Hepatocyte (in vitro differentiated cells): ENCODE results near the gene GTSE1. TPM values are rescaled to one million over a fixed set of nuclear protein-coding genes. Genes with fewer than 3 reads are reported as not detected.

Experiments used
- DNase-seq: peaks from one replicate; pipeline ENCODE4 v3.0.0-alpha.2; 2016; ENCODE audit warnings: low spot score
- H2AFZ ChIP-seq: fragments of 200-600 bp; sonication (generic); 2 replicates; pipeline ENCODE4 v1.6.0; 2016; ENCODE audit warnings: antibody characterized with exemption, mild to moderate bottlenecking
- H3K27ac ChIP-seq: fragments of 200-600 bp; sonication (generic); 2 replicates; pipeline ENCODE4 v1.5.1; 2016; ENCODE audit warnings: mild to moderate bottlenecking
- H3K27me3 ChIP-seq: fragments of 200-600 bp; sonication (generic); 2 replicates; pipeline ENCODE4 v1.6.1; 2016
- H3K36me3 ChIP-seq: fragments of 200-600 bp; sonication (generic); replicated peaks from 2 replicates; pipeline ENCODE4 v1.5.1; 2016; ENCODE audit warnings: low read depth; ENCODE audit not compliant: insufficient read depth
- H3K4me1 ChIP-seq: fragments of 200-600 bp; sonication (generic); 2 replicates; pipeline ENCODE4 v1.5.1; 2016; ENCODE audit warnings: mild to moderate bottlenecking, moderate library complexity; ENCODE audit not compliant: insufficient read depth
- H3K4me2 ChIP-seq: fragments of 200-600 bp; sonication (generic); 2 replicates; pipeline ENCODE4 v1.6.0; 2016
- H3K4me3 ChIP-seq: fragments of 200-600 bp; sonication (generic); 2 replicates; pipeline ENCODE4 v1.5.1; 2016; ENCODE audit warnings: mild to moderate bottlenecking
- H3K79me2 ChIP-seq: fragments of 200-600 bp; sonication (generic); 2 replicates; pipeline ENCODE4 v1.6.0; 2017; ENCODE audit warnings: mild to moderate bottlenecking
- H3K9me2 ChIP-seq: fragments of 200-600 bp; sonication (generic); replicated peaks from 2 replicates; pipeline ENCODE4 v1.6.0; 2017; ENCODE audit warnings: mild to moderate bottlenecking; ENCODE audit not compliant: insufficient read depth
- H3K9me3 ChIP-seq: fragments of 200-600 bp; sonication (generic); 2 replicates; pipeline ENCODE4 v1.5.1; 2016; ENCODE audit warnings: low read depth, mild to moderate bottlenecking
- H4K20me1 ChIP-seq: fragments of 200-600 bp; sonication (generic); 2 replicates; pipeline ENCODE4 v1.6.0; 2016; ENCODE audit warnings: mild to moderate bottlenecking; ENCODE audit not compliant: insufficient read depth, poor library complexity, severe bottlenecking
- EZH2 ChIP-seq: fragments of 200-600 bp; sonication (generic); IDR thresholded peaks from 2 replicates; pipeline ENCODE4 v1.6.1; 2016; ENCODE audit warnings: antibody characterized with exemption, mild to moderate bottlenecking, borderline replicate concordance
- EZH2phosphoT487 ChIP-seq: fragments of 200-600 bp; sonication (generic); IDR thresholded peaks from one replicate; pipeline ENCODE4 v1.6.1; 2018; ENCODE audit warnings: antibody characterized with exemption, mild to moderate bottlenecking, low read depth, moderate library complexity; ENCODE audit not compliant: unreplicated experiment, severe bottlenecking
- WGBS: methylation state at CpG from one replicate; pipeline ENCODE4 v1.1.6; 2016; ENCODE audit warnings: low lambda C conversion rate; ENCODE audit errors: missing lambda C conversion rate; 5-methylcytosine and 5-hydroxymethylcytosine counted together
- polyA plus RNA-seq: library from polyadenylated mRNA; unstranded; fragments of >200 nt; fragmentation: Nextera tagmentation; extraction: Ambion mirVana; gene quantifications from 2 replicates; pipeline ENCODE4 v1.2.1, GENCODE V29; 2016
- total RNA-seq: library from RNA; depleted of rRNA; stranded (reverse); fragments of >200 nt; gene quantifications from 2 replicates; pipeline ENCODE4 v1.2.3, GENCODE V29; 2014
- TF ChIP-seq, protein P1 (sequence below): fragments of 200-600 bp; sonication (generic); IDR thresholded peaks from 2 replicates; pipeline ENCODE4 v1.5.1; 2016; ENCODE audit warnings: antibody characterized with exemption, mild to moderate bottlenecking; ENCODE audit not compliant: poor library complexity

Gene GTSE1
- total and polyA plus RNA-seq, 2 experiments from 2014 or later: 4.1 to 4.4 TPM

DNA sequence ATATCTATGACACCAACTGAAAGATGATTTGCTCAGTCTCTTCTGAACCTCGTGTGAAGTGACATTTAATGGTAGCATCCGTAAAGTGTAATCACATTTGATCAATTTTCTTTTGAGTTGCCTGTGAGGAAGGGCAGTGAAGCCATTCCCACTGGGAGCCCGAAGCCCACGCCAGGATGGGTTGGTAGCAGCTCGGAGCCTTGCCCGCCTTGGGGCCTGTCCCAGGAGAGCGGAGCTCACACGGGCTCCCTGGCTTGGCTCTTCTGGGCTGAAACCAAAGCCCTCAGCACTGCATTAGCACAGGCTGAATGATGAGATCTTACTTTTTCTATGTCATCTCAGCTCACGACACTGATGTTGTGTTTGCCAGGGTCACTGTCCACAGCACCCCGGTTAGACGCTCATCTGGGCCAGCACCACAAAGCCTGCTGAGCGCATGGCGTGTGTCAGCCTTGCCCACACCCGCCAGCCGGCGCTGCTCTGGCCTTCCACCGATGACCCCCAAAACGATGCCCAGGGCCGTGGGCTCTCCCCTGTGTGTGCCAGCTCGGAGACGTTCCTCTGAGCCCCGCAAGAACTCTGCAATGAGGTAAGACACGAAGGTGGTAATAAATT is 29.5 kb downstream of the GTSE1 start:
- 97% methylated on average over 23 of the region's 23 CpGs for WGBS
- Histone ChIP-seq H4K20me1 (no peaks in the 10 kb centered on the region), H3K9me3 (no peaks in the 10 kb centered on the region), H3K36me3 (no peaks in the 10 kb centered on the region), H3K4me3 (no peak overlapping the region), H3K9me2 (no peaks in the 10 kb centered on the region), H3K27me3 (no peaks in the 10 kb centered on the region), H3K4me1 (no peaks in the 10 kb centered on the region), H3K27ac (no peak overlapping the region), H3K4me2 (no peak overlapping the region), H3K79me2 (no peaks in the 10 kb centered on the region), H2AFZ (no peak overlapping the region)
- no peak for DNase-seq
- TF ChIP-seq, protein P1, sequence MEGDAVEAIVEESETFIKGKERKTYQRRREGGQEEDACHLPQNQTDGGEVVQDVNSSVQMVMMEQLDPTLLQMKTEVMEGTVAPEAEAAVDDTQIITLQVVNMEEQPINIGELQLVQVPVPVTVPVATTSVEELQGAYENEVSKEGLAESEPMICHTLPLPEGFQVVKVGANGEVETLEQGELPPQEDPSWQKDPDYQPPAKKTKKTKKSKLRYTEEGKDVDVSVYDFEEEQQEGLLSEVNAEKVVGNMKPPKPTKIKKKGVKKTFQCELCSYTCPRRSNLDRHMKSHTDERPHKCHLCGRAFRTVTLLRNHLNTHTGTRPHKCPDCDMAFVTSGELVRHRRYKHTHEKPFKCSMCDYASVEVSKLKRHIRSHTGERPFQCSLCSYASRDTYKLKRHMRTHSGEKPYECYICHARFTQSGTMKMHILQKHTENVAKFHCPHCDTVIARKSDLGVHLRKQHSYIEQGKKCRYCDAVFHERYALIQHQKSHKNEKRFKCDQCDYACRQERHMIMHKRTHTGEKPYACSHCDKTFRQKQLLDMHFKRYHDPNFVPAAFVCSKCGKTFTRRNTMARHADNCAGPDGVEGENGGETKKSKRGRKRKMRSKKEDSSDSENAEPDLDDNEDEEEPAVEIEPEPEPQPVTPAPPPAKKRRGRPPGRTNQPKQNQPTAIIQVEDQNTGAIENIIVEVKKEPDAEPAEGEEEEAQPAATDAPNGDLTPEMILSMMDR: no peak
- no peak for TF ChIP-seq EZH2phosphoT487
- TF ChIP-seq EZH2: no peak

DNA sequence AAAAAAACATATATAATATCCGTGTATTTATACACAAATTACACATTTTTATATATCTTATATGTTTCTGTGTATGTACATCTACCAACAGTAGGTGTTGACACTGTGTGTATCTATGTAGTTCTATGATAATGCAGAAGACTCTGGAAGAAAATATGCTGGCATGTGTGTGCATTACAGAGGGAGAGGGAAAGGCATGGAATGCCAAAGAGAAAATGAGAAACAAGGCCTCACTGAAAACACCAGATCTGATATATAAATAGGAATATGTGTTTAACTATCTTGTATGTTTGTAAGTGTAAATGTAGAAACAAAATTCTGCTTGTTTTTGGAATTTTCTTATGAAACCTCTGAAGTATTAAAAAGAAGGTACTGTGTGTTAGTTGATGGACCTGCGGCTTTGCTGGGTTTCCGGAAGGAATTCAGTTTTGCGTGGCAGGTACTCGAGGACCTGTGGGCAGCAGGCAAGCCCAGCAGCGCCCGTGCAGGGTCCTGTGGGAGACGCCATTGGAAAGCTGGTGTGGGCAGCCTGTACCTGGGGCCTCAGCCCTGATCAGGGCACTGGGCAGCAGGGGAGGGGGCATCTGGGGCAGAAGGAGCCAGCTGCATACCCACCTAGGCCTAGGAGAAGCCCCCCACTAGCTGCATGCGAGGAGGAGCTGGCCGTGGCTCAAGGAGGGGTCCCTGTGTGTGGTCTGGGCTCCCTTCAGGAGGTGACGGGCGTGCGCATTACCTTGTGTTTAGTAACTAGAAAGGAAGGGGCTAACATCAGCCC is 31.2 kb downstream of the GTSE1 start:
- Histone ChIP-seq H3K4me1 (no peaks in the 10 kb centered on the region), H3K36me3 (no peaks in the 10 kb centered on the region), H3K4me2 (no peak overlapping the region), H4K20me1 (no peaks in the 10 kb centered on the region), H3K9me2 (no peaks in the 10 kb centered on the region), H3K4me3 (no peak overlapping the region), H3K27ac (no peak overlapping the region), H2AFZ (no peak overlapping the region), H3K9me3 (no peaks in the 10 kb centered on the region), H3K27me3 (no peaks in the 10 kb centered on the region), H3K79me2 (no peaks in the 10 kb centered on the region)
- WGBS: 97% methylated on average over 13 of the region's 13 CpGs
- DNase-seq: no peak
- TF ChIP-seq EZH2phosphoT487 (no peak), EZH2 (no peak)
- TF ChIP-seq, protein P1: no peak

DNA sequence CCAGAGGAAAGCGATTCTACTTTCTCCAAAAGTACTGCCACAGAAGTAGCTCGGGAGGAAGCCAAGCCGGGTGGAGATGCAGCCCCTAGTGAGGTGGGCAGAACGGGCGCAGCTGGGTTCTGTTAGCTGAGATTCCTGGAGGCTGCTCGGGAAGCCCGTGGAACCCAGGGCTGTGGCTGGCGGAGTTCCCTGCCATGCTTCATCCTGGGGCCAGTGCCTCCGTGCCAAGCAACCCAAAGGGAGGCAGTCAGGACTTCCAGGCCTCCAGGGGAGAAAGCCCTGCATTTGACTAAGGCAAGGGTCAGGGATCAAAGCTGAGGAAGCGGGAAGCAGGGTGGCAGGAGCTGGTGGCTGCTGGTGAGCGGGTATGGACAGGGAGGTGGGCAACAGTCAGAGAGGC is 32.1 kb downstream of the GTSE1 start:
- no peaks in the 10 kb centered on the region for H3K36me3 ChIP-seq

DNA sequence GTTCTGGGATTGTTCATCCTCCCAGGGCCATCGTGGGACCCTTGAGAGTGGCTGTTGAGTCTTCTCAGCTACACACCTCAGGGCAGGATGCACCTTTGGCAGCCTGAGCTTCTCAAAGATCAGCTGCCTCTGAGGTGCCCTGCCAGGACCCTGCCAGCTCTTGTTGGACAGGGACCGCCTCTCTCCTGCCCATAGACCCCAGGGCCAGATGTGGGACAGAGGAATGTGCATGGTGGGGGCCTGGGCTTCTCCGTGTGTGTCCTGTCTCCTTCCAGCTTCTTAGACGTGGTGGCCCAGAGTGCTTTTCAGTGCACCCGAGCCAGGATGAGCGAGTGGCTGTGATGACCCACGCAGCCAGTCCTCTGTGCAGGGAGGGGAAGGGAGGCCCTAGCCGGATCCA is 32.9 kb downstream of the GTSE1 start:
- Histone ChIP-seq H3K36me3 (no peaks in the 10 kb centered on the region), H3K27me3 (no peaks in the 10 kb centered on the region), H3K4me2 (no peak overlapping the region), H4K20me1 (no peaks in the 10 kb centered on the region), H3K4me3 (no peak overlapping the region), H2AFZ (no peak overlapping the region), H3K9me3 (no peaks in the 10 kb centered on the region), H3K79me2 (no peaks in the 10 kb centered on the region), H3K4me1 (no peaks in the 10 kb centered on the region), H3K9me2 (no peaks in the 10 kb centered on the region), H3K27ac (no peak overlapping the region)
- 93% methylated on average over 8 of the region's 8 CpGs for WGBS
- TF ChIP-seq, protein P1: no peak
- no peak for TF ChIP-seq EZH2phosphoT487
- no peak for TF ChIP-seq EZH2
- no peak for DNase-seq

More for the DNA sequence above, 32.1 kb downstream of the GTSE1 start:
- Histone ChIP-seq H2AFZ (no peak overlapping the region), H3K4me2 (no peak overlapping the region), H3K27ac (no peak overlapping the region), H3K9me3 (no peaks in the 10 kb centered on the region), H3K27me3 (no peaks in the 10 kb centered on the region), H3K9me2 (no peaks in the 10 kb centered on the region), H3K79me2 (no peaks in the 10 kb centered on the region), H3K4me3 (no peak overlapping the region), H4K20me1 (no peaks in the 10 kb centered on the region), H3K4me1 (no peaks in the 10 kb centered on the region)
- no peak for DNase-seq
- TF ChIP-seq EZH2phosphoT487 (no peak), EZH2 (no peak)
- WGBS: 98% methylated on average over 11 of the region's 11 CpGs
